ENCODE results near the gene PDE8B. TPM values are rescaled to one million over a fixed set of nuclear protein-coding genes. Genes with fewer than 3 reads are reported as not detected.
"Not testable (repeated sequence)": the region's sequence is repeated elsewhere in the genome, so short reads cannot be mapped to it uniquely, and the experiment has no call there.

The PDE8B gene
- total RNA-seq, 1 donor from 2014 or later, result 8.9 TPM

- DNase-seq, result no peak
Measured at GRCh38 chr5:77360381-77360780, 149.9 kb downstream of the PDE8B start.

DNA sequence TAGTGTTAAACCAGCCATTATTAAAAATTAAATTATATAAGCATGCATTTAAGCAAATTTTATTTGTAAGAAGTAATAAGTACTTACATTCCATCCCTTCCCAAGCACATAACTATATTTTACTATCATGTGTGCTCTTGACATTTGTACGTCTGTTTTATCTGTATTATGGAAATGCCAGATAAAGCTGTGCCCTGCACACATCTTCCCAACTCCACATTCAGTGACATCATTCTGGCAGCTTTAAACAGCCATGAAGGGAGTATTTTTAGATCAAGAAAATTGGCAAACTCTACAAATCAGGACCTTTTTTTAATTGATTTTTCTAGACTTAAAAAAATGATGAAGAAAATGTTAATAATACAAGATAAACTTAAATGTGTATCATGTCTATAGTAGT lies 150.5 kb downstream of the PDE8B start:
- no peak for DNase-seq

- no peak for DNase-seq
Measured at GRCh38 chr5:77366717-77367500, 156.4 kb downstream of the PDE8B start.

DNA sequence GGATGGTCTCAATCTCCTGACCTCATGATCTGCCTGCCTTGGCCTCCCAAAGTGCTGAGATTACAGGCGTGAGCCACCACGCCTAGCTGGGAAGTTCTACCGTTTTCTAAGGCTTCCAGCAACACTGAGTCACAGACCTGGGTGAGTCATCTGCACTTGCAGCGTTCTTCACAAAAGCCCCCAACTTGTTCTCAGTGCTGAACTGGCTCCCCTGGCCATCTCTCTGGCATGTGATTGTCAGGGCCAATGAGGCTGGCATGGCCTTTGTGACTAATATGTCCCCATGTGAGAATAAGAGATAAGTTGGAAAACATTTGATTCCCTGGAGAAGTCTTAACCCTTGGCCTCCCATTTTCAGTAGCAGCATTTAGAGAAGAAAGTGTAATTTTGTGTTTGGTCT lies 157.3 kb downstream of the PDE8B start:
- no peak for DNase-seq

GRCh38 chr5:77368367-77368766 lies 157.9 kb downstream of the PDE8B start:
- DNase-seq, result no peak

DNA sequence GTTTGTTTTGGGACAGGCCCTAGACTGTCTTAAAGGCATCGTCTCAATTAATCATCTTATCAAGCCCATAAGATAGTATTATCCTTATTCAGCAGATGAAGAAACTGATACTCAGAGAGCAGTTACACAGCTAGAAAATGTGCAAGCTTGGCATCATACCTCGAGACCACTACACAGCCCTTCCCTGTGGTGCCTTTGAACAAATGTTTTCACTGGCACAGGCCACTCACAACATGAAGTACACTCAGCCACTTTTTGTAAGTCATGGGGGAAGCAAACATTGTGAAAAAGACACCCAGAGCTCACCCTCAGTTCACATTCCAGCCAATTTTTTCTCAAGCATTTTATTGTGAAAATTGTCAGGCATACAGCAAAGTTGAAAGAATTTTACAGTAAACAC lies 159.1 kb downstream of the PDE8B start:
- no peak for DNase-seq

GRCh38 chr5:77374686-77375085 lies 164.2 kb downstream of the PDE8B start:
- DNase-seq, result no peak

DNA sequence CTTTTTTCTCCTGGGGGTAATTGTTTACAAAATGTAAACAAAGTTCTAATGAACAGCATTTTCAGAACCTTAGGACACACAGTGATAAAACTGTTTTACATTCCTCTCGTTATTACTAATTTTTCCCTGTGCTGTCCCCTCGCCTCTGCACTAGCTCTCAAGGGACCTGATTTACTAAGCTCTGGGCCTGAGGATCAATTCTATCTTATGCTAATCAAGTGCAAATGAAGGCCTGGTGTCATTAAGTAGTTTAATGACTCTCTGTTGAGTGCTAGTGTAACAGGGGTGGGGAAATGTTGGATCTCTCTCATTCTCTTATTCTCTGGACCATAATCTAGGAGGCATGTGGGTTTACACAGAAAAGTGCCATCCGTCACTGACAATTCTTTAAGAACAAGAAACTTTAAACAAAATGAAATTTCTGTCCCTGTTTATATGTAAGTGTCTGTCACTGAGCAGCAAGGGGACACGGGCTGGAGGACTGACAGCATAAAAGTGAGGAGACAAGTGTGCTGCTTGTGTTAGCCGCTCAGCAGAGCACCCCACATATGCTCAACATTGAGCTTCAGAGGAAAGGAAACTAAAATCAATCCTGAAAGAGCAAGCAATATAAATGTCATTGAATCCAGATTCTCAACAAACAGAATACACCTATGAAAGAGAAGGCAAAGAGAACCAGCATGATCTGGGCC lies 166.3 kb downstream of the PDE8B start:
- no peak for DNase-seq

GRCh38 chr5:77379558-77380061 lies 169.1 kb downstream of the PDE8B start:
- no peak for DNase-seq

GRCh38 chr5:77380636-77381035 lies 170.2 kb downstream of the PDE8B start:
- no peak for DNase-seq

DNA sequence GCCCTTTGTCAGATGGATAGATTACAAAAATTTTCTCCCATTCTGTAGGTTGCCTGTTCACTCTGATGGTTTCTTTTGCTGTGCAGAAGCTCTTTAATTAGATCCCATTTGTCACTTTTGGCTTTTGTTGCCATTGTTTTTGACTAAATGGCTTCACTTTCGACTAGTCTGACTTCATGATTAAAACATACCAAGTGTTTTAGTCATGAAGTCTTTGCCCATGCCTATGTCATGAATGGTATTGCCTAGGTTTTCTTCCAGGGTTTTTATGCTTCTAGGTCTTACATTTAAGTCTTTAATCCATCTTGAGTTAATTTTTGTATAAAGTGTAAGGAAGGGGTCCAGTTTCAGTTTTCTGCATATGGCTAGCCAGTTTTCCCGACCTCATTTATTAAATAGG lies 172.9 kb downstream of the PDE8B start:
- not testable (repeated sequence) for DNase-seq

GRCh38 chr5:77386340-77386739 lies 175.9 kb downstream of the PDE8B start:
- DNase-seq, result not testable (repeated sequence)

- DNase-seq, result no peak
Measured at GRCh38 chr5:77389746-77390145, 179.3 kb downstream of the PDE8B start.

GRCh38 chr5:77390221-77390620 lies 179.7 kb downstream of the PDE8B start:
- DNase-seq, result no peak

- no peak for DNase-seq
Measured at GRCh38 chr5:77390795-77391194, 180.3 kb downstream of the PDE8B start.

DNA sequence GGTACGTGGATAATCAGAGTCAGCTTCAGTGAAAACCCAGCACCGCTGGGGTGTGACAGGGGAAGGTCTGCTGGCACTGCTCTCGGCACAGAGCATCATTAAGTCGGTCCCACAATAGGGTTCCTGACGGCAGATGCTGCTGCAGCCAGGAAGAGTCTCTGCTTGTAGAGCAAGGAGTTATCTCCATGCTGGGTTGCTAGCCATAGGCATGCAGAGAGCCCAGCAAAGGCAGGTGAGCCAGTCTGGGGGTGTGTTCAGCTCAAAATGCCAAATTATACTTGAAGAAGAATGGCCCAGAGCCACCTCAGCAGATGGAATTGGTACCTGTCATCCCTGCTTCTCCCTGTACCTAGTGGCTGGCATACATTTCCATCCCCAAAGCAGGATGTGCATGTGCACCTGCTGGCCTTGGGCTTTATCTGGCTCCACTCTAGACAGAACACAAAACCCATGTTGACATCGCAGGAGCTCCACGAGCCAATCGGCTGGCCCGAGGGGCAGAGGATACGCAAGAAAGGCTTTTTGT lies 180.8 kb downstream of the PDE8B start:
- no peak for DNase-seq

- DNase-seq, result no peak
Measured at GRCh38 chr5:77394064-77394715, 183.7 kb downstream of the PDE8B start.

DNA sequence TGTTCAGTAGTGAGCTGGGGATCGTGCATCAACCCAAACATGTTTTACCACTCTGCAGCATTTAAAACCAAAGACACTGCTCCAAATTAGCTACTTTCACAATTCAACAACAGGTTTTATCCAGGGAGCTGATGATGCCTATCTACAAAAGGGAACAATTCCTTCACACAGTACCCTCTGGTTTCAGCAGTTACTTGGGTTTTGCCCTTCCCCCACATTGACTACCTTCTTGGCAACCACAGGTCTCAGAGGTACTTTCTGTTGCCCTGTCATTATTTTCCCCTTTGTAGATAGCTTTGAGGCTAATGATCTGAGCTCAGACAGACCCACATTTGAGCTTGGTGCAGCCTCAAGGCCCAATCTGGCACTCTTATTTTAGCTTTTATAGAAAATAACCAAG lies 185.5 kb downstream of the PDE8B start:
- DNase-seq, result no peak

- no peak for DNase-seq
Measured at GRCh38 chr5:77397686-77398292, 187.3 kb downstream of the PDE8B start.

- no peak for DNase-seq
Measured at GRCh38 chr5:77398458-77398857, 188.0 kb downstream of the PDE8B start.

DNA sequence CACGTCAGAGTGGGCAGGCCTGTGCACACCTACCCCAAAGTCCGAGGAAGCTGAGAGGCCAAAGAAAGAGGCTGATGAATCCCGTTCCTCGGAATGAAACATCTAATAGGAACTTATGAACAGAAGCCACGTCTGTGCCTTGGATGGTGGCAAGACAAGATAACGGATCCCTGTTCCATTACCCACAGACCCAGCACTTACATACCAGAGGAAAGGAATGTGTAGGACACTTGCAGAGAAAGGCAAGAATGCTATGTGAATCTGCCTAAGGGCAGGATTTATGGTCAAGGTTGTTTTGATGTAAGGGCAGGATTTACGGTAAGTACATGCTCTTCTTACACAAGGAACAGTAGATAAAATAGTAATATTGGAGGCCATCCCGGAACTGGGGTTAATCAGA lies 188.4 kb downstream of the PDE8B start:
- DNase-seq, result no peak

DNA sequence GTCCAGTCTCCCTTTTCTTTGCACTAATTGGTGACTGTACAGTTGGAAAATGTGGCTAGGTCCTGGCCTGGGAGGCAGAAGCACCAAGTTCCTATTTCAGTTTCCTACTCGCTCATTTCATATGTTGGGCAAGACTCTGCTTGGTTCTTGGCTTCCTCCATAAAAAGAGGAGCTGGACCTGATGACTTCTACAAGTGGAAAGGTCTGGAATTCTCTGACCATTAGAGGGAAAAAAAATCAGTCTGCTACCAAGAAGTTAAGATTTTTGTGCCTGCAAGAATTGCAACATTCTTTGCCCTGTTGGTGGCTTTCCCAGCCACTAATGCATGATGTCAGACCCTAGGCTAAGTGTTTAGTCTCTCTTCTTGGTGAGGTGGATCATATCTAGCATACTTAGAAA lies 190.2 kb downstream of the PDE8B start:
- no peak for DNase-seq

Data from tongue (tissue), 2 donors.